HCEC 1CT (cell line): ENCODE measurements around the gene EXD3.

ENCODE experiments used
- DNase-seq: peaks from one replicate; pipeline ENCODE4 v3.0.0-alpha.2; 2017

EXD3 gene

GRCh38 chr9:137278721-137279711 lies 143.9 kb downstream of the EXD3 start:
- DNase-seq = no peak

GRCh38 chr9:137278061-137278701 lies 144.8 kb downstream of the EXD3 start:
- DNase-seq = no peak

GRCh38 chr9:137277329-137278041 lies 145.5 kb downstream of the EXD3 start, which contains the start of gene TOR4A:
TOR4A (plus strand) TSS chr9:137277726; CDS start chr9:137278690, 964 bp downstream.
- peak; percentile 92 for DNase-seq

GRCh38 chr9:137276473-137277328 lies 146.3 kb downstream of the EXD3 start:
- peak; percentile 67 for DNase-seq

- DNase-seq = no peak
Observed at GRCh38 chr9:137275588-137276472, 147.1 kb downstream of the EXD3 start.

GRCh38 chr9:137275203-137275587 lies 147.8 kb downstream of the EXD3 start:
- DNase-seq = no peak

- DNase-seq = no peak
Observed at GRCh38 chr9:137273611-137274320, 149.2 kb downstream of the EXD3 start.

- no peak for DNase-seq
Observed at GRCh38 chr9:137273095-137273490, 149.9 kb downstream of the EXD3 start.

- no peak for DNase-seq
Observed at GRCh38 chr9:137272241-137273094, 150.5 kb downstream of the EXD3 start.

GRCh38 chr9:137271696-137272076 lies 151.3 kb downstream of the EXD3 start:
- no peak for DNase-seq

- DNase-seq = no peak
Observed at GRCh38 chr9:137270929-137271695, 151.8 kb downstream of the EXD3 start.

- peak; percentile 27 for DNase-seq
Observed at GRCh38 chr9:137269231-137269772, 153.7 kb downstream of the EXD3 start.

GRCh38 chr9:137268538-137269201 lies 154.3 kb downstream of the EXD3 start:
- DNase-seq = no peak

- DNase-seq = no peak
Observed at GRCh38 chr9:137267933-137268355, 155.0 kb downstream of the EXD3 start.

GRCh38 chr9:137266585-137267453 lies 156.1 kb downstream of the EXD3 start:
- no peak for DNase-seq

- DNase-seq = no peak
Observed at GRCh38 chr9:137266162-137266527, 156.8 kb downstream of the EXD3 start.
